GM23338 (cell line): Measurements from ENCODE around the gene ACSL6. TPM values are rescaled to one million over a fixed set of nuclear protein-coding genes. Genes with fewer than 3 reads are reported as not detected.

Experiments used
- ATAC-seq: fragments of 200-7000 bp; cut with Tn5 transposase; 3 replicates; pipeline ENCODE4 v1.9.1; 2020
- DNase-seq: peaks from one replicate; pipeline ENCODE4 v3.0.0-alpha.2; 2015; ENCODE audit warnings: low spot score
- H2AFZ ChIP-seq: fragments of 200-600 bp; sonication (generic); 2 replicates; pipeline ENCODE4 v1.8.0; 2016; ENCODE audit warnings: antibody characterized with exemption, mild to moderate bottlenecking, moderate library complexity
- H3F3A ChIP-seq: fragments of 200-600 bp; sonication (generic); replicated peaks from 2 replicates; pipeline ENCODE4 v1.8.0; 2017; ENCODE audit warnings: antibody characterized with exemption, mixed run types, low read depth
- H3K27ac ChIP-seq: fragments of 200-600 bp; sonication (generic); 2 replicates; pipeline ENCODE4 v1.6.1; 2016; ENCODE audit warnings: low read depth
- H3K27me3 ChIP-seq: fragments of 200-600 bp; sonication (generic); 2 replicates; pipeline ENCODE4 v1.8.0; 2016; ENCODE audit warnings: mild to moderate bottlenecking, mixed run types, moderate library complexity; ENCODE audit not compliant: insufficient read depth
- H3K36me3 ChIP-seq: fragments of 200-600 bp; sonication (generic); 2 replicates; pipeline ENCODE4 v1.8.0; 2016; ENCODE audit warnings: mild to moderate bottlenecking; ENCODE audit not compliant: insufficient read depth
- H3K4me1 ChIP-seq: fragments of 200-600 bp; sonication (generic); 2 replicates; pipeline ENCODE4 v1.8.0; 2016; ENCODE audit warnings: mild to moderate bottlenecking, moderate library complexity; ENCODE audit not compliant: insufficient read depth
- H3K4me2 ChIP-seq: fragments of 200-600 bp; sonication (generic); 2 replicates; pipeline ENCODE4 v1.7.1; 2017; ENCODE audit warnings: mixed run types
- H3K4me3 ChIP-seq: fragments of 200-600 bp; sonication (generic); 2 replicates; pipeline ENCODE4 v1.6.1; 2016; ENCODE audit warnings: mixed run types
- H3K79me2 ChIP-seq: fragments of 200-600 bp; sonication (generic); replicated peaks from 2 replicates; pipeline ENCODE4 v1.8.0; 2017; ENCODE audit warnings: mild to moderate bottlenecking; ENCODE audit not compliant: insufficient read depth
- H3K9me2 ChIP-seq: fragments of 200-600 bp; sonication (generic); 2 replicates; pipeline ENCODE4 v1.8.0; 2017; ENCODE audit not compliant: insufficient read depth
- H4K20me1 ChIP-seq: fragments of 200-600 bp; sonication (generic); replicated peaks from 2 replicates; pipeline ENCODE4 v1.8.0; 2017; ENCODE audit warnings: mild to moderate bottlenecking; ENCODE audit not compliant: insufficient read depth
- H3K27ac Mint-ChIP-seq: 2 replicates; pipeline ENCODE4 v1.8.0; 2020; ENCODE audit warnings: inconsistent platforms, mild to moderate bottlenecking, moderate library complexity, mixed read lengths
- H3K27me3 Mint-ChIP-seq: 3 replicates; pipeline ENCODE4 v1.8.0; 2022; ENCODE audit warnings: low read depth, mild to moderate bottlenecking, moderate library complexity, mixed read lengths, inconsistent platforms; ENCODE audit not compliant: insufficient read depth, poor library complexity
- H3K36me3 Mint-ChIP-seq: 3 replicates; pipeline ENCODE4 v1.8.0; 2021; ENCODE audit warnings: low read depth, mild to moderate bottlenecking, inconsistent platforms, moderate library complexity, mixed read lengths
- H3K4me1 Mint-ChIP-seq: 3 replicates; pipeline ENCODE4 v1.8.0; 2020; ENCODE audit warnings: mild to moderate bottlenecking, inconsistent platforms, mixed read lengths
- H3K4me3 Mint-ChIP-seq: 3 replicates; pipeline ENCODE4 v1.8.0; 2021; ENCODE audit warnings: moderate library complexity, mild to moderate bottlenecking, inconsistent platforms, mixed read lengths
- H3K9me3 Mint-ChIP-seq: 3 replicates; pipeline ENCODE4 v1.8.0; 2020; ENCODE audit warnings: moderate library complexity, mild to moderate bottlenecking, inconsistent platforms, mixed read lengths
- CREB1 ChIP-seq: fragments of 250-450 bp; sonication (Bioruptor Pico); IDR thresholded peaks from 2 replicates; pipeline ENCODE4 v1.5.0; 2020; ENCODE audit warnings: low read depth, mild to moderate bottlenecking, moderate library complexity
- CTCF ChIP-seq, 2 experiments: fragments of 200-600 bp in 1 of 2; sonication (generic) in 1 of 2; conservative IDR thresholded peaks; 2 replicates each; pipeline versions ENCODE4 v1.5.1 to v1.6.1; 2016 to 2017; ENCODE audit warnings: antibody characterized with exemption in 2 of 2, low read depth in 2 of 2, mild to moderate bottlenecking in 2 of 2, moderate library complexity in 1 of 2
- ETS1 ChIP-seq: IDR thresholded peaks from 2 replicates; pipeline ENCODE4 v1.6.1; 2016; ENCODE audit warnings: antibody characterized with exemption
- EZH2 ChIP-seq: fragments of 200-600 bp; sonication (generic); IDR thresholded peaks from one replicate; pipeline ENCODE4 v1.8.0; 2017; ENCODE audit warnings: antibody characterized with exemption, mild to moderate bottlenecking, low read depth; ENCODE audit not compliant: unreplicated experiment
- EZH2phosphoT487 ChIP-seq: fragments of 200-600 bp; sonication (generic); IDR thresholded peaks from one replicate; pipeline ENCODE4 v1.8.1; 2018; ENCODE audit warnings: antibody characterized with exemption; ENCODE audit not compliant: unreplicated experiment
- JUNB ChIP-seq: IDR thresholded peaks from one replicate; pipeline ENCODE4 v1.6.1; 2016; ENCODE audit warnings: antibody characterized with exemption; ENCODE audit not compliant: unreplicated experiment
- NANOG ChIP-seq: IDR thresholded peaks from 2 replicates; pipeline ENCODE4 v1.6.1; 2016; ENCODE audit warnings: antibody characterized with exemption, borderline replicate concordance
- POLR2AphosphoS5 ChIP-seq: IDR thresholded peaks from 2 replicates; pipeline ENCODE4 v1.6.1; 2016; ENCODE audit warnings: antibody characterized with exemption, low read depth
- REST ChIP-seq: IDR thresholded peaks from one replicate; pipeline ENCODE4 v1.6.1; 2018; ENCODE audit warnings: antibody characterized with exemption; ENCODE audit not compliant: unreplicated experiment
- STAT1 ChIP-seq: IDR thresholded peaks from one replicate; pipeline ENCODE4 v1.6.1; 2016; ENCODE audit warnings: antibody characterized with exemption; ENCODE audit not compliant: unreplicated experiment
- ZNF114 ChIP-seq: fragments of 250-450 bp; sonication (Bioruptor Pico); IDR thresholded peaks from 2 replicates; pipeline ENCODE4 v1.5.0; 2020; ENCODE audit warnings: mild to moderate bottlenecking, moderate library complexity
- ZNF331 ChIP-seq: fragments of 250-450 bp; sonication (Bioruptor Pico); IDR thresholded peaks from 2 replicates; pipeline ENCODE4 v1.5.0; 2020; ENCODE audit warnings: low read depth, mild to moderate bottlenecking, moderate library complexity
- polyA plus RNA-seq: library from polyadenylated mRNA; unstranded; fragments of >200 nt; fragmentation: Nextera tagmentation; extraction: Ambion mirVana; gene quantifications from 2 replicates; pipeline ENCODE4 v1.2.1, GENCODE V29; 2016
- total RNA-seq: library from RNA; depleted of rRNA; stranded (reverse); fragments of >200 nt; shearing (Covaris generic); gene quantifications from 2 replicates; pipeline ENCODE4 v1.2.3, GENCODE V29; 2014

ACSL6 gene
- total and polyA plus RNA-seq, 2 experiments from 2014 or later: 0.76 to 3.6 TPM

GRCh38 chr5:132000241-132000490 lies 11.3 kb downstream of the ACSL6 start:
- DNase-seq (no peak), ATAC-seq (no peak)
- no peaks in the 10 kb centered on the region for H4K20me1 ChIP-seq
- Mint-ChIP-seq H3K27me3 (peaks cover 8% of the 10 kb centered on the region), H3K4me1 (peaks cover 32% of the 10 kb centered on the region), H3K9me3 (no peaks in the 10 kb centered on the region), H3K36me3 (no peaks in the 10 kb centered on the region), H3K27ac (no peak overlapping the region), H3K4me3 (no peak overlapping the region)
- H3K4me2 ChIP-seq: no peak overlapping the region
- H3K4me3 ChIP-seq: no peak overlapping the region
- no peaks in the 10 kb centered on the region for H3K79me2 ChIP-seq
- no peak for TF ChIP-seq EZH2
- no peak for TF ChIP-seq POLR2AphosphoS5
- no peak for TF ChIP-seq EZH2phosphoT487
- no peak for TF ChIP-seq CTCF (conservative IDR thresholded peaks at IDR 0.05; ENCODE audit: low read depth in 2 of 2)
- no peak for TF ChIP-seq ZNF331 (CRISPR knock-in tag)
- no peak for TF ChIP-seq CREB1
- no peak for TF ChIP-seq ETS1
- TF ChIP-seq NANOG: no peak
- no peak for TF ChIP-seq ZNF114 (CRISPR knock-in tag)
- TF ChIP-seq REST: no peak
- TF ChIP-seq JUNB: no peak
- no peak for TF ChIP-seq STAT1
- H3K27ac ChIP-seq: no peak overlapping the region
- H3F3A ChIP-seq: no peaks in the 10 kb centered on the region
- no peaks in the 10 kb centered on the region for H3K36me3 ChIP-seq
- H3K9me2 ChIP-seq: no peaks in the 10 kb centered on the region
- no peaks in the 10 kb centered on the region for H3K27me3 ChIP-seq
- H2AFZ ChIP-seq: no peak overlapping the region
- H3K4me1 ChIP-seq: peaks cover 18% of the 10 kb centered on the region
